Retinal pigment epithelial cell (primary cell): ENCODE data around the gene DDIAS.
A peak's percentile ranks its signal among the peaks of the same experiment; 100 is the strongest.

Experiments
- DNase-seq: peaks from one replicate; pipeline ENCODE4 v3.0.0-alpha.2; 2010; ENCODE audit warnings: low read depth
- H3K4me3 ChIP-seq: 2 replicates; pipeline ENCODE4 v1.5.1; 2011; ENCODE audit warnings: mild to moderate bottlenecking, low read length, control low read depth, moderate library complexity
- CTCF ChIP-seq: conservative IDR thresholded peaks from 2 replicates; pipeline ENCODE4 v1.5.1; 2011; ENCODE audit warnings: low read depth, low read length, control low read depth, inconsistent platforms

The DDIAS gene

GRCh38 chr11:82890002-82890341 lies 11.6 kb upstream of the DDIAS start:
- no peak for TF ChIP-seq CTCF
- H3K4me3 ChIP-seq, result no peak overlapping the region
- DNase-seq, result no peak

- TF ChIP-seq CTCF, result no peak
- no peak for DNase-seq
- H3K4me3 ChIP-seq, result no peak overlapping the region
Observed at GRCh38 chr11:82890936-82891335, 10.6 kb upstream of the DDIAS start.

GRCh38 chr11:82892611-82893169 lies 8.8 kb upstream of the DDIAS start:
- no peak for TF ChIP-seq CTCF
- H3K4me3 ChIP-seq, result no peak overlapping the region
- DNase-seq, result no peak

GRCh38 chr11:82895437-82896091 lies 6.0 kb upstream of the DDIAS start:
- DNase-seq, result no peak
- no peak overlapping the region for H3K4me3 ChIP-seq
- TF ChIP-seq CTCF, result no peak

GRCh38 chr11:82896183-82896582 lies 5.4 kb upstream of the DDIAS start:
- no peak overlapping the region for H3K4me3 ChIP-seq
- DNase-seq, result no peak
- no peak for TF ChIP-seq CTCF

GRCh38 chr11:82898241-82898640 lies 3.3 kb upstream of the DDIAS start:
- no peak overlapping the region for H3K4me3 ChIP-seq
- DNase-seq, result no peak
- TF ChIP-seq CTCF, result no peak

- no peak for DNase-seq
- TF ChIP-seq CTCF, result no peak
- peak overlapping the region; percentile 86 for H3K4me3 ChIP-seq
Observed at GRCh38 chr11:82899186-82899820, 2.2 kb upstream of the DDIAS start.
